ENCODE data around the gene ATP4B.
A peak's percentile ranks its signal among the peaks of the same experiment; 100 is the strongest.

ATP4B gene

DNA sequence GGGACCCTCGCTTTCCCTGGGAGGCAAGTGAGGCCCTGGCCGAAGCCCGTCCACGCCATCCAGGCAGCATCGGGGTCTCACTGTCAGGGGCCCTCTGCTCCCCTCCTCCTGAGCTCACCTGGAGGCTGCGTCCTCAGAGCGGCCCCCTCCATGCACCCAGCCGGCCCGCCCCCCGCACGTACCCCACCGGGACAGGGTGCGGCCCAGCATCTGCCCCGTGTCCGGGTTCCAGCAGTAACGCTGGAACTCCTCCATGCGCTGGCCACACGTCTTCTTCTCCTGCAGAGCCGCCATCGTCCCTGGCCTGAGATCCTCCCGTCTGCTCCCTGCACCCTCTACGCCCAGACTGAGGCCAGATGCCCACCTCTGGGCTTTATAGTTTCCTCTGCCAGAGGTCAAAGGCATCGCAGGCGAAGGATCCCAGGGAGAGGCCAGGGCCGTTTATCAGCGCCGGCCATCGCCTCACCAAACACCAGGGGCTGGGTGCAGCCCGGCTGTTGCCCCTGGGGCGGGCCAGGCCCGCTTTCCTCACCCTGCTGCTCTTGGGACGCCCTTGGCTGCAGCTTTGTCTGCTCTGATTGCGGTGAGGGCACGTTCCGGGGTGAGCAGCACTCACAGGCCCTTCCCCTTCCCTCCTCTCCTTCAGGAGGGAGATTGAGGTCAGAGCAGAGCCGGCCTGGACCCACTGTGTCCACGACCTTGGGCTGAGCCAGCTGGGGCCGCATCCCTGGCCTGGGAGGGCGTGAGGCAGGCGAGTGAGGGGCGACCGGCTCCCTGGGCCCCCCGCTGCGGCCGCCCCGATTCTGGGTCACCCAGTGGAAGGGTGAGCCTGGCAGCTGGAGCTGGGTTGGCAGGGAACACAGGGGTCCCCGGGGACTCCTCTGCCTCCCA lies at the start of gene ATP4B:
ATP4B (minus strand) TSS at position 348 of the 891 bp plus-strand sequence; CDS start at position 294, 54 bp downstream.
- Mint-ChIP-seq H3K9me3 (peaks cover 9% of the 10 kb centered on the region), H3K27ac (no peak within 1 kb of the TSS), H3K4me3 (no peak within 1 kb of the TSS), H3K36me3 (ENCODE audit: low read depth) (no peaks in the 10 kb centered on the region), H3K4me1 (peaks cover 9% of the 10 kb centered on the region), H3K27me3 (no peaks in the 10 kb centered on the region)
- ATAC-seq (no peak), DNase-seq (no peak)

DNA sequence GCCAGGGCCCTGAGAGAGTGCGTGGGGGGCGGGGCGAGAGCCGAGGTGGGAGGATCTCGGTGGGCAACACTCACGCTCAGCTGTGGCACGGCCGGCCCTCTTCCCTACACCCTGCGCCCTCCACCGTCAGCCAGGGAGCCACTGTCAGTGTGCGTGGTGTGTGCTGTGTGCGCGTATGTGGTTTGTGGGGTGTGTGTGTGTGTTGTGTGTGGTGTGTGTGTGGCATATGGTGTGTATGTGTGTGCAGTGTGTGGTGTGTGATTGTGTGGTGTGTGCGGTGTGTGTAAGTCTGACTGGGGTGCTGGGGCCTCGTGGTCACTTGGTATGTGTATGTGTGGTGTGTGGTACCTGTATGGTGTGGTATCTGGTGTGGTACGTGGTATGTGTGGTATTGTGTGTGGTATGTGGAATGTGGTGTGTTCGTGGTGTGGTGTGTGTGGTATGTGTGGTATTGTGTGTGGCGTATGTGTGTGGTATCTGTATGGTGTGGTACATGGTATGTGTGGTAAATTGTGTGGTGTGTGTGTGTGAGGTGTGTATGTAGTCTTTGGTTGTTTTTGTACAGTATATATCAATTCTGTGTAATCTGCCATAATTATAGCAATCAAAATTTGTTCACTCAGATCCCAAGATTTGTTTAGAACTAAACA lies 14.1 kb upstream of the ATP4B start:
- Mint-ChIP-seq H3K36me3 (ENCODE audit: low read depth) (no peaks in the 10 kb centered on the region), H3K27ac (peak overlapping the region; percentile 68), H3K4me1 (peaks cover 3% of the 10 kb centered on the region), H3K27me3 (peaks cover 2% of the 10 kb centered on the region), H3K9me3 (peaks cover 4% of the 10 kb centered on the region), H3K4me3 (no peak overlapping the region)
- ATAC-seq (no peak), DNase-seq (no peak)

DNA sequence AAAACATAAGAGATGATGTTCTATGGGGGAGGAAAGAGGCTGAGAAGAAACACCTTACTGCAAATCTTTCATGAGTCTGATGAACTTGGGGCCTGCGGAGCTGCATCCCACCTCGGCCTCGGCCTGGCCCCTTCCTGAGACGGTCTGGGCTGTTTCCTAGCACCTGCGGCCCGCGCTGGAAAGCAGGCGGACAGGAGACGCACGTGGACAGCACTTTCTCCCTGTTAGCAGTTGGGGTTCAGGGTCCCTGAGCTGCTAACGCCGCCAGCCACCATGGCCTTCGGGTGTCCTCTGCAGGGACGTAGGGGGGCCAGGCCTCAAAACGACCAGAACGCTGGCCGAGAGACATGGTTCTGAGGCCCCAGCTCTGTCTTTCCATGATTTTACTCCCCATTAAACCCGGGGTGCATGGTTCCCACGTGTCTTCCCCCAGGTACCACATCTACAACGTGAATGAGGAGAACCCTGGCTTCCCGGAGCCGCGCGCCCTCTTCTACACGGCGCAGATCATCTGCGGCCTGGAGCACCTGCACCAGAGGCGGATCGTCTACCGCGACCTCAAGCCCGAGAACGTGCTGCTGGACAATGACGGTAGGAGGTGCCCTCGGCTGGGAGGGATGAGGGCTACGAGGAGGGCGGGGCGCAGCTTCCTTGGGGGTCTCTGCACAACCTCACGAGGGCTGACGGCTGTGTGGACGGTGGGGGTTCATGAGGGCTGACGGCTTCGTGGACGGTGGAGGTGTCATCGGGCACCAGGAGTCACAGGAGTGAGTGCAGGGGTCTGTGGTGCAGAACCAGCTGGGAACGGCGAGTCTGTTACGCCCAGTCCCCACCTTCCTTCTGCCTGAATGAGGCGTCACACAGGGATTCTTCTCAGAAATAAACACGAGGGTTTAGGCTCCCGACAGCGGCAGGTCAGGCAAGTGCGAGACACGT lies 13.3 kb upstream of the ATP4B start:
- Mint-ChIP-seq H3K4me3 (no peak overlapping the region), H3K27ac (no peak overlapping the region), H3K27me3 (peaks cover 2% of the 10 kb centered on the region), H3K36me3 (ENCODE audit: low read depth) (no peaks in the 10 kb centered on the region), H3K9me3 (peaks cover 4% of the 10 kb centered on the region), H3K4me1 (peaks cover 3% of the 10 kb centered on the region)
- no peak for ATAC-seq
- no peak for DNase-seq

DNA sequence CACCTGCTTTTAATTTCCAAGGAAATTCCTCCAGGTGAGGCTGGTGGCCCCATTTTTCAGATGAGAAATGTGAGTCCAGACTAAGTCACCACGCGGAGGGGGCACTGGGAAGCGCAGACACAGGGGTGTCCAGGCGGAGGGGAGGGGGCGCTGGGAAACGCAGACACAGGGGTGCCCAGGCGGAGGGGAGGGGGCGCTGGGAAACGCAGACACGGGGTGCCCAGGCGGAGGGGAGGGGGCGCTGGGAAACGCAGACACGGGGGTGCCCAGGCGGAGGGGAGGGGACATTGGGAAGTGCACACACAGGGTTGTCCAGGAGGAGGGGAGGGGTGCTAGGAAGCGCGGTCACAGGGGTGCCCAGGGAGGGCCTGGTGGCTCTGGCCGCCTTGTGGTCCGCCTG lies 12.5 kb upstream of the ATP4B start:
- Mint-ChIP-seq H3K4me1 (peaks cover 3% of the 10 kb centered on the region), H3K4me3 (no peak overlapping the region), H3K9me3 (peaks cover 4% of the 10 kb centered on the region), H3K27ac (no peak overlapping the region), H3K27me3 (peaks cover 2% of the 10 kb centered on the region), H3K36me3 (ENCODE audit: low read depth) (no peaks in the 10 kb centered on the region)
- no peak for ATAC-seq
- no peak for DNase-seq

DNA sequence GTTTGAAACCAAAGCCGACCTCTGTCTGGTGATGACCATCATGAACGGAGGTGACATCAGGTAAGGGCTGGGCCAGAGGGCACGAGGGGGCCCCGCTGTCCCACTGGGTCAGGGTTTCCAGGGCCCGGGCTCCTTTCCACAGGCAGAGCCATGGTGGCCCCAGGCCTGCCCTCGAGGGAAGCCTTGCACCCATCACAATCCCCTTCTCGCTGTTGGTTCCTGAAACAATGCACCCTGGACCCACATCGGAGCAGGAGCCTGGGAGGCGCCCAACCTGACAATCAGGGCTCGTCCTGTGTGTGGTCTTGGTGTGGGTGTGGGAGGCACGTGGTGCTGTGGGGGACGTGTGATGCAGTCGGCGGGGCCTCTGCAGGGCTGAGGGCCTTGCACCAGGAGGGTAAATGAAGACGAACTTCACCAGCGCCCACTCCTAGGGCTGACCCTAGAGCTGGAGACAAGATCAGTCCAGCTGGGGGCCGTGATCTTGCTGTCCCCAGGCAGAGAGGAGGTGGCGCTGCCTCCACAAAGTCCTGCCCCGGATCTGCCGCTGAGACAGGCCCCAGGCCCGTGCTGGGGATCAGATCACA lies 11.8 kb upstream of the ATP4B start:
- Mint-ChIP-seq H3K9me3 (peaks cover 4% of the 10 kb centered on the region), H3K27ac (no peak overlapping the region), H3K4me1 (peaks cover 3% of the 10 kb centered on the region), H3K36me3 (ENCODE audit: low read depth) (no peaks in the 10 kb centered on the region), H3K4me3 (no peak overlapping the region), H3K27me3 (peaks cover 2% of the 10 kb centered on the region)
- DNase-seq (no peak), ATAC-seq (peak; percentile 4)

DNA sequence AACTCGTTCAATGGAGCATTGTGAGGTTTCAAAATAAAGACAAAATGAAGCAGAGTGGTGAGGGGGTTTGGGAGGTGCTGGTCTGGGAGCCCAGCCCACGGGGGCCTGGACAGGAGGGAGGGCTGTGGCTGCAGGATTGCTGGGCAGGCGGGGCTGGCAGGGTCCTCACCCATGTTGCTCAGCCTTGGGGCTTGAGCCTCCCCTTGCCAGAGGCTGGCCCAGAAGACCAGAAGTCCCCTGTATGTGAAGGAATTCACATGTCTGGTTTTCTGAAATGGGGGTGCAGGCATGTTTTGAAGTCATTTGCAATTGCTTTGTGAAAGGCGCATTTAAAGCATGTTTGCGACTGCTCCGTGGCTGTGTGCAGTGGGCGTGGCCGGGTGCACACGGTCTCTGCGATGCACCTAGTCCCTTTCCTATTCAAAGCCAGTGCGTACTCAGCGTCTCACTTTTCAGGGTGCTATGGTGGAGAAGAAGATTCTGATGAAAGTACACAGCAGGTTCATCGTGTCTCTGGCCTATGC lies 11.3 kb upstream of the ATP4B start:
- no peaks in the 10 kb centered on the region for H3K36me3 Mint-ChIP-seq (ENCODE audit: low read depth)
- peaks cover 3% of the 10 kb centered on the region for H3K4me1 Mint-ChIP-seq
- H3K9me3 Mint-ChIP-seq: peaks cover 4% of the 10 kb centered on the region
- ATAC-seq (no peak), DNase-seq (no peak)
- peaks cover 2% of the 10 kb centered on the region for H3K27me3 Mint-ChIP-seq
- H3K27ac Mint-ChIP-seq: no peak overlapping the region
- no peak overlapping the region for H3K4me3 Mint-ChIP-seq

DNA sequence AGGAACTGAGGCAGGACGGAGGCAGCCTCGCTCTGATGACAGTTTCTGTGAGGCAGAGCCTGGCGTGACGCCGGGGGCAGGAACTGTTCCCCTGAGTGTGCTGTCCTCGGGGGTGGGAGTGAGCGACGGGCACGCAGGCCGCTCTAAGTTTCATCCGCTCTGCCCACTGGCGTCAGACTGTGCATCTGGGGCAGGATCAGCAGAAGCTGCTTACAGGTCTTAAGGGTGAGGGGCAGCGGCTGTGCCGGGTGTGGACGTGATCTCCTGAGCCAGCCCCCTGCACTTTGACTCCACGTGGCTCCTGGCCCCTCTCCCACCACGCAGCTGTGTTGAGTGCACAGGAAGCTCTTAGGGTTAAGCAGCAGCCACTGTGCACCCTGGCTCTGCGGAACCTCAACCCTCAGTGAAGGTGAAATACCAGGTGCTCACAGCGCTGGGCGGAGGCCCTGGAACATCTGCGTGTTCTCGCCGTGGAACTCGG lies 10.5 kb upstream of the ATP4B start:
- H3K4me3 Mint-ChIP-seq: no peak overlapping the region
- H3K27ac Mint-ChIP-seq: no peak overlapping the region
- H3K27me3 Mint-ChIP-seq: peaks cover 2% of the 10 kb centered on the region
- no peaks in the 10 kb centered on the region for H3K36me3 Mint-ChIP-seq (ENCODE audit: low read depth)
- DNase-seq (no peak), ATAC-seq (no peak)
- peaks cover 4% of the 10 kb centered on the region for H3K9me3 Mint-ChIP-seq
- peaks cover 3% of the 10 kb centered on the region for H3K4me1 Mint-ChIP-seq

DNA sequence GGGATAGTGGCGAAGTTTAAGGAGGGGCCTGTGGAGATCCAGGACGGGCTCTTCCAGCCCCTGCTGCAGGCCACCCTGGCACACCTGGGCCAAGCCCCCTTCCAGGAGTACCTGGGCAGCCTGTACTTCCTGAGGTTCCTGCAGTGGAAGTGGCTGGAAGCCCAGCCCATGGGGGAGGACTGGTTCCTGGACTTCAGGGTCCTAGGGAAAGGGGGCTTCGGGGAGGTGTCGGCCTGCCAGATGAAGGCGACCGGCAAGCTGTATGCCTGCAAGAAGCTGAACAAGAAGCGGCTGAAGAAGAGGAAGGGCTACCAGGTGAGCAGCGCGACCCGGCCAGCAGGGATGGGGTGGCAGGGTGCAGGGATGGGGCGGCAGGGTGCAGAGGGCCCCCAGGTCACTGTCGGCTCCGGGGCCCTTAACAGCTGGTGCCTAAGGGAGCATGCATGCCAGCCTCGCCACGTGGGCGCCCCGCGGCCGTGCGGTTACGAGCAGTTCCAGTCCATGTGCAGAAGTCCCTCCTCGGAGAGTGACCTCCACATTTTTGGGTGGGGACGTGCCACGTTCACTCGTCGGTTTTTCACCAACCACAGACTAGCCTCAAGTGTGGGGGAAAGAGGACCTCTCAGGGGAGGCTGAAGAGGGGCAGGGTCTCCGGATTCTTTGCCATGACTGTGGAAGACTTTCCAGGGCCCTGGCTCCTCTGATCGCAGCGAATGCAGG lies 9.9 kb upstream of the ATP4B start:
- Mint-ChIP-seq H3K9me3 (peaks cover 4% of the 10 kb centered on the region), H3K4me3 (no peak overlapping the region), H3K36me3 (ENCODE audit: low read depth) (no peaks in the 10 kb centered on the region), H3K27me3 (peaks cover 2% of the 10 kb centered on the region), H3K4me1 (peaks cover 3% of the 10 kb centered on the region), H3K27ac (no peak overlapping the region)
- DNase-seq: no peak
- ATAC-seq: no peak

DNA sequence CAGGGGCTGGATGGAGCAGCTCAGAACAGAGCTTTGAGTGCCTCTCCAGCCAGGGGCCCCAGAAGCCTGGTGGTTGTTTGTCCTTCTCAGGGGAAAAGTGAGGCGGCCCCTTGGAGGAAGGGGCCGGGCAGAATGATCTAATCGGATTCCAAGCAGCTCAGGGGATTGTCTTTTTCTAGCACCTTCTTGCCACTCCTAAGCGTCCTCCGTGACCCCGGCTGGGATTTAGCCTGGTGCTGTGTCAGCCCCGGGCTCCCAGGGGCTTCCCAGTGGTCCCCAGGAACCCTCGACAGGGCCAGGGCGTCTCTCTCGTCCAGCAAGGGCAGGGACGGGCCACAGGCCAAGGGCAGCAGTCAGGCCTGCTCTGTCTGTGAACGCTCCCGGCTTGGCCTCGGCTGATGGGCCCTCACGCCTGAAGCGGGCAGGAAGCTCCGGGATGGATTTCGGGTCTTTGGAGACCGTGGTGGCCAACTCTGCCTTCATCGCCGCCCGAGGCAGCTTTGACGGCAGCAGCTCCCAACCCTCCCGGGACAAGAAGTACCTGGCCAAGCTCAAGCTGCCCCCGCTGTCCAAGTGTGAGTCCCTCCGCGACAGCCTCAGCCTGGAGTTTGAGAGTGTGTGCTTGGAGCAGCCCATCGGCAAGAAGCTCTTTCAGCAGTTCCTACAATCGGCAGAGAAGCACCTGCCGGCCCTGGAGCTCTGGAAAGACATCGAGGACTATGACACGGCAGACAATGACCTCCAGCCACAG lies 9.1 kb upstream of the ATP4B start, which contains the start of gene GRK1:
GRK1 (plus strand) TSS at position 269 of the 751 bp plus-strand sequence; CDS start at position 437, 168 bp downstream.
- Mint-ChIP-seq H3K9me3 (peaks cover under 1% of the 10 kb centered on the region), H3K27me3 (peaks cover under 1% of the 10 kb centered on the region), H3K36me3 (ENCODE audit: low read depth) (no peaks in the 10 kb centered on the region), H3K27ac (no peak within 1 kb of the TSS), H3K4me1 (peaks cover under 1% of the 10 kb centered on the region), H3K4me3 (no peak within 1 kb of the TSS)
- ATAC-seq (no peak), DNase-seq (no peak)

DNA sequence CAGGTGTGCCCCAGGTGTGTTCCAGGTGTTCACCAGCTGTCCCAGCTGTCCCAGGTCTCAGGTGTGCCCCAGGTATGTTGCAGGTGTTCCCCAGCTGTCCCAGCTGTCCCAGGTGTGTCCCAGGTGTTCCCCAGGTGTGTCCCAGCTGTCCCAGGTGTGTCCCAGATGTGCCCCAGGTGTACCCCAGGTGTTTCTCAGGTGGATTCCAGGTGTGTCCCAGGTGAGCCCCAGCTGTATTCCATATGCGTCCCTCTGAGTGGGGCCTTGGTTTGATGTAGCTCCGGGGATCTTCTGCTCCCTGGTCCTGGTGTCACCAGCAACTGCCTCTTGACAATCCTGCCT lies 8.3 kb upstream of the ATP4B start:
- no peak overlapping the region for H3K4me3 Mint-ChIP-seq
- no peaks in the 10 kb centered on the region for H3K4me1 Mint-ChIP-seq
- no peaks in the 10 kb centered on the region for H3K27me3 Mint-ChIP-seq
- no peak overlapping the region for H3K27ac Mint-ChIP-seq
- peaks cover 5% of the 10 kb centered on the region for H3K9me3 Mint-ChIP-seq
- H3K36me3 Mint-ChIP-seq (ENCODE audit: low read depth): no peaks in the 10 kb centered on the region
- DNase-seq: no peak
- ATAC-seq: no peak

DNA sequence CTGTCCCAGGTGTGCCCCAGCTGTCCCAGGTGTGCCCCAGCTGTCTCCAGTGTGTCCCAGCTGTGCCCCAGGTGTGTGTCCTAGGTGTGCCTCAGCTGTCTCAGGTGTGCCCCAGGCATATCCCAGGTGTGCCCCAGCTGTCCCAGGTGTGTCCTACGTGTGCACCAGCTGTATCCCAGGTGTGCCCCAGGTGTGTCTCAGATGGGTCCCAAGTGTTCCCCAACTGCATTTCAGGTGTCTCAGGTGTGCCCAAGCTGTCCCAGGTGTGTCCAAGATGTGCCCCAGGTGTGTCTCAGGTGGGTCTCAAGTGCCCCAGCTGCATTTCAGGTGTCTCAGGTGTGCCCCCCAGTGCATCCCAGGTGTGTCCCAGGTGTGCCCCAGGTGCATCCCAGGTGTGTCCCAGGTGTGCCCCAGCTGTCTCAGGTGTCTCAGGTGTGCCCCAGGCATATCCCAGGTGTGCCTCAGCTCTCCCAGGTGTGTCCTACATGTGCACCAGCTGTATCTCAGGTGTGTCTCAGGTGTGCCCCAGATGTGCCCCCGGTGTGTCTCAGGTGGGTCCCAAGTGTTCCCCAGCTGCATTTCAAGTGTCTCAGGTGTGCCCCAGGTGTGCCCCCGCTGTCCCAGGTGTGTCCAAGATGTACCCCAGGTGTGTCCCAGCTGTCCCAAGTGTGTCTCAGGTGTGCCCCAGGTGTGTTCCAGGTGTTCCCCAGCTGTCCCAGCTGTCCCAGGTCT lies 7.8 kb upstream of the ATP4B start:
- ATAC-seq (no peak), DNase-seq (no peak)
- Mint-ChIP-seq H3K27me3 (no peaks in the 10 kb centered on the region), H3K4me1 (no peaks in the 10 kb centered on the region), H3K9me3 (peaks cover 9% of the 10 kb centered on the region), H3K27ac (no peak overlapping the region), H3K4me3 (no peak overlapping the region), H3K36me3 (ENCODE audit: low read depth) (no peaks in the 10 kb centered on the region)

DNA sequence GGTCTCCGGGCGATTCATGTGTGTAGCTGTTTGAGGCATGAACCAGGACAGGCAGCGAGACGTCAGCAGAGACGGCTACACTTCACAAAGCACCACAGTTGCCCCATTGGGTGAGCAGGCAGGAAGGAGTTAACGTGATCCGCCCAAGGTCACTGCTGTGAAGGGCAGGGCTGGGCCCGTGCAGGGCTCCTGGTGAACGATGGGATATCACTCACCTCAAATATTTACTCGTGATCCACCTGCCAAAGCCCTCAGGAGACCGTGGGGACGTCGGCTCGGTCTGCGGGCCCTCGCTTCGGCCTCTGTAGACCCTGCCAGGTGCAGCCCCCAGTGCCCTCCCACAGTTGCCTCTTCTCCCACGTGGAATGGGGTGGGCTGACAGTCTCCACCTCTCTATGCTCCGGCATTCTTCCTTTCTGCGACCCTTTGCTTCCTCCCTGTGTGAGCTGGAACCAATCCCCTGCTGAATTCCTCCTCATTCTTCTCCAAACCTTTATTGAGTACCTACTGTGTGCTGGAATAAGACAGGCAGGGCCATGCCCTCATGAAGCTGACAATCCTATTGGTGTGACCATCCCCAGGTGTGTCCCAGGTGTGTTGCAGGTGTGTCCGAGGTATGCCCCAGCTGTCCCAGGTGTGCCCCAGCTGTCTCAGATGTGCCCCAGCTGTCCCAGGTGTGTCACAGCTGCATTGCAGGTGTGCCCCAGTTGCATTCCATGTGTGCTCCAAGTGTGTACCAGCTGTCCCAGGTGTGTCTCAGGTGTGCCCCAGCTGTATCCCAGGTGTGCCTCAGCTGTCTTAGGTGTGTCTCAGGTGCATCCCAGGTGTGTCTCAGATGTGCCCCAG lies 7.0 kb upstream of the ATP4B start:
- no peak overlapping the region for H3K4me3 Mint-ChIP-seq
- no peak for ATAC-seq
- H3K36me3 Mint-ChIP-seq (ENCODE audit: low read depth): no peaks in the 10 kb centered on the region
- no peaks in the 10 kb centered on the region for H3K27me3 Mint-ChIP-seq
- H3K27ac Mint-ChIP-seq: no peak overlapping the region
- H3K9me3 Mint-ChIP-seq: peaks cover 9% of the 10 kb centered on the region
- no peak for DNase-seq
- H3K4me1 Mint-ChIP-seq: no peaks in the 10 kb centered on the region

Measured in activated naive CD8-positive, alpha-beta T cell treated with anti-CD3 and anti-CD28 coated beads, Interleukin-2, amount 50 U/mL, for 24 hours (primary cell).